ENCODE results near the gene TIAL1. TPM values are rescaled to one million over a fixed set of nuclear protein-coding genes. Genes with fewer than 3 reads are reported as not detected.

TIAL1 gene
- total and polyA plus RNA-seq, 2 of the 13 experiments (the other 11 are each of a cell fraction or from before 2014, with no cell fraction given) = 31.5 to 148 TPM

DNA sequence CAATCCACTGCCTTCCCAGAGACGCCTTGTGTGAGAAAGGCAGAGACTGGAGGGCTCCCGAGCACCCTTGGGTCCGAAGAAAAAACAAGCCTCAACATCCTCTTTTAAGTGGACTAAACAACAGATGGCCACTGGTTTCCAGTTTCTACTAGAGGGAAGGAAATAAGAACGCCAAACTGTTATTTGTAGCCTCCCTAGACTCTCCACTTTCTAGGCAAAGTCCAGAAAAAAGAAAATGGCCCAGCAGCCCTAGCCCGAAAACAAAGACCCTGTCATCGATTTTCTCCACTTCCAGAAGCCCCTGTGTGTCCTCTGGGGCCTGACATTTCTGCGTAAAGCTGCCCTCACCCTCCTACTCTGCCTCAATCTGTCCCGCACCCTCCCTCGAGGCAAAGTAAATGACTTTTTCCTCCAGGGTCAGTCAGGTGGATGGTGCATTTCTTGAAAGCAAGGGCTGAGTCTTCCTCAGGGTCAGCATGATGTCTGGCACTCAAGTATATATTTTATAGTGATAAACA is 60.2 kb downstream of the TIAL1 start (continued):
- TF ChIP-seq, protein P1, sequence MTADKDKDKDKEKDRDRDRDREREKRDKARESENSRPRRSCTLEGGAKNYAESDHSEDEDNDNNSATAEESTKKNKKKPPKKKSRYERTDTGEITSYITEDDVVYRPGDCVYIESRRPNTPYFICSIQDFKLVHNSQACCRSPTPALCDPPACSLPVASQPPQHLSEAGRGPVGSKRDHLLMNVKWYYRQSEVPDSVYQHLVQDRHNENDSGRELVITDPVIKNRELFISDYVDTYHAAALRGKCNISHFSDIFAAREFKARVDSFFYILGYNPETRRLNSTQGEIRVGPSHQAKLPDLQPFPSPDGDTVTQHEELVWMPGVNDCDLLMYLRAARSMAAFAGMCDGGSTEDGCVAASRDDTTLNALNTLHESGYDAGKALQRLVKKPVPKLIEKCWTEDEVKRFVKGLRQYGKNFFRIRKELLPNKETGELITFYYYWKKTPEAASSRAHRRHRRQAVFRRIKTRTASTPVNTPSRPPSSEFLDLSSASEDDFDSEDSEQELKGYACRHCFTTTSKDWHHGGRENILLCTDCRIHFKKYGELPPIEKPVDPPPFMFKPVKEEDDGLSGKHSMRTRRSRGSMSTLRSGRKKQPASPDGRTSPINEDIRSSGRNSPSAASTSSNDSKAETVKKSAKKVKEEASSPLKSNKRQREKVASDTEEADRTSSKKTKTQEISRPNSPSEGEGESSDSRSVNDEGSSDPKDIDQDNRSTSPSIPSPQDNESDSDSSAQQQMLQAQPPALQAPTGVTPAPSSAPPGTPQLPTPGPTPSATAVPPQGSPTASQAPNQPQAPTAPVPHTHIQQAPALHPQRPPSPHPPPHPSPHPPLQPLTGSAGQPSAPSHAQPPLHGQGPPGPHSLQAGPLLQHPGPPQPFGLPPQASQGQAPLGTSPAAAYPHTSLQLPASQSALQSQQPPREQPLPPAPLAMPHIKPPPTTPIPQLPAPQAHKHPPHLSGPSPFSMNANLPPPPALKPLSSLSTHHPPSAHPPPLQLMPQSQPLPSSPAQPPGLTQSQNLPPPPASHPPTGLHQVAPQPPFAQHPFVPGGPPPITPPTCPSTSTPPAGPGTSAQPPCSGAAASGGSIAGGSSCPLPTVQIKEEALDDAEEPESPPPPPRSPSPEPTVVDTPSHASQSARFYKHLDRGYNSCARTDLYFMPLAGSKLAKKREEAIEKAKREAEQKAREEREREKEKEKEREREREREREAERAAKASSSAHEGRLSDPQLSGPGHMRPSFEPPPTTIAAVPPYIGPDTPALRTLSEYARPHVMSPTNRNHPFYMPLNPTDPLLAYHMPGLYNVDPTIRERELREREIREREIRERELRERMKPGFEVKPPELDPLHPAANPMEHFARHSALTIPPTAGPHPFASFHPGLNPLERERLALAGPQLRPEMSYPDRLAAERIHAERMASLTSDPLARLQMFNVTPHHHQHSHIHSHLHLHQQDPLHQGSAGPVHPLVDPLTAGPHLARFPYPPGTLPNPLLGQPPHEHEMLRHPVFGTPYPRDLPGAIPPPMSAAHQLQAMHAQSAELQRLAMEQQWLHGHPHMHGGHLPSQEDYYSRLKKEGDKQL (CRISPR knock-in tag; IDR thresholded peaks at IDR 0.05; ENCODE audit: low read depth) = no peak

DNA sequence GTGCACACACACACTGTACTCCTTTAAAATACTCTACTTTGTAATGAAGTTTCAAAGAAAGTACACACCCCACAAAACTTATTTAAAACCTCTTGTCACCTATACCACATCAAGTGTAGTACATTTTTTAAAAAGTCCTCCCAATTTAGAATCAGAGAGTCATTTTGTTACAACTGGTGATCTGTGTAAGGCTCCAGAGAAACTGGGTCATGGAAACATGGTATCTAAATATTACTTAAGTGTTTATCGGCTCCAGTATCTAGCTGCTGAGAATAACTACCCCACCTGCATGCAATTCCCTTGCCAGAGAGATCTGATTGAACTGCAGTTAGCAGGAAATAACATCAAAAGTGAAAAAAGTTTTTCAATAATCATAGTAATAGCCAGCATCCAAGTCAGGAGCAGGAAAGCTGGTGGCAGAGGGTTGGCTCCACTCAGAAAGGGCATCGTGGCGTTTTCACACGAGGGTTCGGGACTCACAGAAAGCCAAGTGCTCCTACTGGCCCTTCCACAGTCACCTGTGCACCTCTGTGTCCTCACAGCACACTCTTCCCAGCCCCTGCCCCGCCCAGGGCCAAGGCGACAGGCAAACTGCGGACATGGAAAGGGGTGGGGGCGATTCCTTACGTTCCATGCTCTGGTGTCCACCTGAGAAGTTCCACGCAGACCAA is 60.8 kb downstream of the TIAL1 start:
- Histone ChIP-seq H3K27me3 (ENCODE audit: control insufficient read depth in 1 of 2, insufficient read depth in 2 of 2, low read length in 2 of 2) (peaks cover 4 to 19% of the 10 kb centered on the region in 2 experiments; a peak in 3 of 5 replicates), H3K9ac (ENCODE audit: insufficient read depth, low read depth, low read length) (no peak overlapping the region), H3K79me2 (ENCODE audit: insufficient read depth, low read length) (no peaks in the 10 kb centered on the region), H4K20me1 (ENCODE audit: insufficient read depth, low read length) (no peaks in the 10 kb centered on the region), H3K27ac (ENCODE audit: extremely low read length, insufficient read depth, low read length) (no peak overlapping the region), H3K4me2 (ENCODE audit: low read depth, low read length) (no peak overlapping the region), H3K36me3 (replicated peaks in 1 of 2; ENCODE audit: control insufficient read depth in 1 of 2, insufficient read depth in 2 of 2, low read length in 2 of 2) (no peaks in the 10 kb centered on the region), H2AFZ (ENCODE audit: low read length) (no peak overlapping the region), H3K4me3 (replicated peaks in 1 of 3; ENCODE audit: insufficient read depth in 1 of 3, low read depth in 2 of 3, low read length in 3 of 3) (no peak overlapping the region), H3K4me1 (ENCODE audit: insufficient read depth, low read length) (peaks cover 32% of the 10 kb centered on the region), H3K9me3 (ENCODE audit: low read length) (no peaks in the 10 kb centered on the region)
- in situ Hi-C loops (cut with HindIII; ENCODE audit: extremely low pct_ligation_motif_present, low pct_unique_long_range_greater_than_20kb) (loop anchor here (25.0 kb wide), 1 partner anchor 349 kb away; the partner anchor contains the start of gene PRDX3), intact Hi-C loops (cut with micrococcal nuclease; ENCODE audit: unreplicated experiment) (no loop called here)
- no TSS peak for BruUV-seq (replicated peaks)
- ATAC-seq (no peak), FAIRE-seq (no peak), DNase-seq (ENCODE audit: low spot score) (no peak)
- 68% methylated on average over 11 of the region's 11 CpGs for WGBS (ENCODE audit: low lambda C conversion rate)
- ChIA-PET POLR2A (no interaction called here), CTCF (ENCODE audit: low intra/inter-chr PET ratio, low total read pairs) (no interaction called here)
- TF ChIP-seq, protein P2, sequence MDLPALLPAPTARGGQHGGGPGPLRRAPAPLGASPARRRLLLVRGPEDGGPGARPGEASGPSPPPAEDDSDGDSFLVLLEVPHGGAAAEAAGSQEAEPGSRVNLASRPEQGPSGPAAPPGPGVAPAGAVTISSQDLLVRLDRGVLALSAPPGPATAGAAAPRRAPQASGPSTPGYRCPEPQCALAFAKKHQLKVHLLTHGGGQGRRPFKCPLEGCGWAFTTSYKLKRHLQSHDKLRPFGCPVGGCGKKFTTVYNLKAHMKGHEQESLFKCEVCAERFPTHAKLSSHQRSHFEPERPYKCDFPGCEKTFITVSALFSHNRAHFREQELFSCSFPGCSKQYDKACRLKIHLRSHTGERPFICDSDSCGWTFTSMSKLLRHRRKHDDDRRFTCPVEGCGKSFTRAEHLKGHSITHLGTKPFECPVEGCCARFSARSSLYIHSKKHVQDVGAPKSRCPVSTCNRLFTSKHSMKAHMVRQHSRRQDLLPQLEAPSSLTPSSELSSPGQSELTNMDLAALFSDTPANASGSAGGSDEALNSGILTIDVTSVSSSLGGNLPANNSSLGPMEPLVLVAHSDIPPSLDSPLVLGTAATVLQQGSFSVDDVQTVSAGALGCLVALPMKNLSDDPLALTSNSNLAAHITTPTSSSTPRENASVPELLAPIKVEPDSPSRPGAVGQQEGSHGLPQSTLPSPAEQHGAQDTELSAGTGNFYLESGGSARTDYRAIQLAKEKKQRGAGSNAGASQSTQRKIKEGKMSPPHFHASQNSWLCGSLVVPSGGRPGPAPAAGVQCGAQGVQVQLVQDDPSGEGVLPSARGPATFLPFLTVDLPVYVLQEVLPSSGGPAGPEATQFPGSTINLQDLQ (CRISPR knock-in tag; IDR thresholded peaks at IDR 0.05) = no peak
- TF ChIP-seq ZNF607 (CRISPR knock-in tag; IDR thresholded peaks at IDR 0.05; ENCODE audit: borderline replicate concordance) (no peak), ASH2L (IDR thresholded peaks at IDR 0.05; ENCODE audit: insufficient read length, low read depth, low read length) (no peak)

Data from HepG2 (cell line).